Kidney capillary endothelial cell (primary cell): ENCODE results near the gene STX10.

ENCODE experiments used
- DNase-seq: peaks from one replicate; pipeline ENCODE4 v3.0.0-alpha.2; 2018; ENCODE audit warnings: low spot score

STX10 gene

DNA sequence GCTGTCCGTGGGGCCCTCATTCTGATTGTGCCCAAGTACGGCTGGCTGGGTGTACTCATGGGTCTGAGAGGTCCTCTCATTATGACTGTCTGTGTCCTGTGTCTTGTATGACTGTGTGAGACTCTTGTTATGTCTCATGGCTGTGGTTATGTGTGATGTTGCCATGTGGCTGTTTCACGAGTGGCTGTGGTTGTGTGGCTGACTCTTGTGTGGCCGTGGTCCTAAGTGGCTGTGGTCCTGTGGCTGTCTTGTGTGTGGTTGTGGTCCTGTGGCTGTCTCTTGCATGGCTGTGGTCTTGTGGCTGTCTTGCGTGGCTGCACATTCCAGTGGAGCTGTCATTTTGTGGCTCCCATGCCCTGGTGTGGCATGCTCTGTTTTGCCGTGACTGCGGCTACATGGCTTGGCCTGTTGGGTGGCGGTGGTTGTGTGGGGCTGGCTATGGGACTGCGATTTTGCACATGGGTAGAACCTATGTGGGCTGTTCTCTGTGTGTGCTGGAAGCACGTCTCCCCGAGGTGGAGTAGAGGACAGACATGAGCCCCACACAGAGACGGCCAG is 50.1 kb downstream of the STX10 start:
- DNase-seq, result no peak

- DNase-seq, result peak; percentile 77
Measured at GRCh38 chr19:13099073-13099999, 50.8 kb downstream of the STX10 start.

GRCh38 chr19:13098277-13099072 is 51.7 kb downstream of the STX10 start:
- DNase-seq, result no peak

DNA sequence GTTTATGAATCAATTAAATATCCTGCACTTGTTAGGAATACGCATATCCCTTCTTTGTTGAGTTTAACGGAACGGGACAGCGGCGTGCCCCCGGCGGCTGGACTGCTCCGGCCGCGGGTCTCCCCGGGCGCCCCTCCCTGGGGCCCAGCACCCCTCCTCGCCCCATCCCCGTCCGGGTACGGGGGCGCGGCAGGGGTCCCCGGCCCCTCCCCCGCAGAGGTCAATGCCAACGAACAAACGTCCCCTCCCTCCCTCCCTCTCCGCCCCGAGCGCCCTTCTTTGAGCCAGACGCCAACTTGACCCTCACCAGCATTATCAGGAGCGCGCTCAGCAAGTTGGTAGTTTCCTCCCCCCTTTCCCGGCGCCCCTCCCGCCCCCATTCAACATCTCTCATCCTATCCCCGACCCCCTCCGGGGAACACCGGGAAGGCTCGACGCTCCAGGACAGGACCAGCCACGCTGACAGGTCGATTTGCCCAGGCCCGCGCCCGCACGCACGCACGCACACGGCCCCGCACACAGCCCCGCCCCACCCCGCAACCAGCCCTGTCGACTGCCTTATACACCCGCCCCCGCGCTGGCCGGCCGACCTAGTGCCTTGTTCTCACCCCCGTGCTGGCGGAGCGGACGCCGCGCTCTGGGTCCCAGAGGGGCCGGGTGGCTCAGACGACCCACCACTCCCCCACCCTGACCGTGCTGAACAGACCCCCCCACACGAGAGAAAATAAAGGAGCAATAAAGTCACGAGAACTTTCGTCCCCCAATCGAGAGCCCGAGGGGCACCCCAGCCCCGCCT is 52.5 kb downstream of the STX10 start:
- no peak for DNase-seq

DNA sequence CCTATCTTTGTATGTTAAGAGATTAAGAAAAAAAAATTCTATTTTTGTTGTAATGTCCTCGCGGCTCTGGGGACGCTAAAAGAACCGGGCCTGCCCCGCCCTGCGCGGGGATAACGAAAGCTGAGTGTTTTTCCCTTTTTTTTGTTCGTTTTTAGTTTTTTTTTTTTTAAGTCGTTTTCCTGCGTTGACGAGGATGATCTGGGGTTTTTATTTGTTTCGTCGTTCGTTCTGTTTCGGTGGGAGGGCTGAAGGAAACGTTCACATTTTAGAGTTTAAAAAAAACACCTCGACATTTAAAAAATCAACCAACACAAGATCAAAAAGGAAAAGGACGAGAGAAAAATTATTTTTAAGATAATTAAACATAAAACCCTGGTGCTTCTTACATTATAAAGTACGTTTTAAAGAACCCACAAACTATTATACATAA is 53.1 kb downstream of the STX10 start:
- DNase-seq, result no peak

- DNase-seq, result no peak
Measured at GRCh38 chr19:13095934-13096927, 53.9 kb downstream of the STX10 start.

DNA sequence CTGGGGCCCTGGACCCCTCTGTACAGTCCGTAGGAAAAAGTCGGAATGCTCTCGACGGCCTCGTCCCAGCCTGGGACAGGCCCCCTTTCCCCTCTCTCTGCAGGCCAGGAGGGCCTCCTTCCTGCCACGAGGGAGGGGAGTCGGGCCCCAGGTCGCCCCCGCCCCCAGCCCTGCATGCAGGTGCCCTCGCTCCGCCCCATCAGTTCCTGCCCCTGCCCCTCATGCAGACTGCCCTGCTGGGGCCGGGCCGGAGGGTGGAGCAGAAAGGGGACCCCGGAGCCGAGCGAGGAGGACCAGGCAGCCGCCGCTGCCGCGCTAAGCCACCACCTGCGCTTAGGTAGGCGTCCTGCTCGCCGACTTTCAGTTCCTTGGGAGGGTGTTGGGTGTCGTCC is 54.8 kb downstream of the STX10 start:
- no peak for DNase-seq

GRCh38 chr19:13094771-13095392 is 55.3 kb downstream of the STX10 start:
- no peak for DNase-seq

DNA sequence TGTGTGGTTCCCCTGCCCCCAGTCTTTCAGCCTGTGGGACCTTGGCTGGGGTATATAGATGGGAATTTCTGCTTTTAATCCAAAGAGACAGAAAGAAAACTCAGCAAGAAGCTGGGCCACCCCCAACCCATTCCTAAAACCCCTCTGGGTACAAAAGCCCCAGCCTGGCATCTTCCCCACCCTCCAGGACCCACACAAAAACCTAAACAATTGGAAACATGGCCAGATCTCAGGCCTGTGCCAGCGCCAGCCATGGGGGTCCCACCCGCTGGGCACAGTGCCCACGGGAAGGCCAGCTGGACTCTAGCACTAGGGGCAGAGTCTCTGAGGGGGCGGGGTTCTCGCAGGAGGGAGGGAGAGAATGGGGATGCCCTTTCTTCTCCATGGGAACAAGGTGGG is 56.1 kb downstream of the STX10 start:
- DNase-seq, result no peak
